HPDE6-E6E7 (cell line): ENCODE results near the gene MARK3.

Experiments
- DNase-seq: peaks from one replicate; pipeline ENCODE4 v3.0.0; 2011; ENCODE audit warnings: missing footprints; ENCODE audit errors: extremely low spot score

Gene MARK3

GRCh38 chr14:103549361-103550311, 164.4 kb downstream of the MARK3 start:
- DNase-seq, result no peak

DNA sequence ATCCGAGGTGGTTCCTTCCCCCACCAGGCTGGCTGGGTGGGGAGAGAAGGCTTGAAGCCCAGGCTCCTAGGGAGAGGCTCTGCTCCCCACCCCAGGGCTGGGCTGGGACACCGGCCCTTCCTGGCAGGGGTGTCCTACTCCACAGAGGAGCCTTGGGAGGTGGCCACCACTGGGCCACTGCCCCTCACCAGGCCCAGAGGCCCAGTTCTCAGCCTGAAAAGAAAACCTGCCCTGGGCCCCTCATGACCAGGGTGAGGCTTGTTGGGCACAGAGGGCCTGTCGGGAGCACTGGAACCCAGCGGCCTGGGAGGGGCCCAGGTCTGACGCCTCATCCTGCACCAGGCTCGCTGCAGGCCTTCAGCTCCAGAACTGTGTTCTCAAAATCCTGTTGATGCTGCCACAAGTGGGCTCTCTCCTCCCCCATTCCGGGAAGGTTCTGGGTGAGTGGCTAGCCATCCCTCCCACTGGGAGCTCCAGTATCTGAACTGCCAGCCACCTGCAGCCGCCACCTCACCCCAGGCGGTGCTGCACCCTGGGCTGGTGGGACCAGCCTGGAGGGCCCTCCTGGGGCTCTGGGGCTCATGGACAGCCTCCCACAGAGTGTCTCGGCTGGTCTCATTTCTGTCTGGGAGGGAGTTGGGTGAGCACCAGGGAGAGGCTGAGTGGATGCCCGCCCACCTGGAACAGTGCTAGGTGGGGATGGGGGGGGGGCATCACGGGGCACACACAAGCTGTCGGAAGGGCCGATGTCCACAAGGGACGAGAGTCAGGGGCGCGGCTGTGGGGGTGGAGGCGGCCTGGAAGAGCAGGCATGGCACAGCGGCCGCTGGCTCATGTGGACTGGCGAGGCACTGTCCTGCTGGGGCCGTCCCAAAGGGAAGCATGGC, 165.5 kb downstream of the MARK3 start:
- DNase-seq, result no peak

- no peak for DNase-seq
Measured at GRCh38 chr14:103551338-103551762, 166.1 kb downstream of the MARK3 start.

- DNase-seq, result no peak
Measured at GRCh38 chr14:103552011-103552845, 167.0 kb downstream of the MARK3 start.

DNA sequence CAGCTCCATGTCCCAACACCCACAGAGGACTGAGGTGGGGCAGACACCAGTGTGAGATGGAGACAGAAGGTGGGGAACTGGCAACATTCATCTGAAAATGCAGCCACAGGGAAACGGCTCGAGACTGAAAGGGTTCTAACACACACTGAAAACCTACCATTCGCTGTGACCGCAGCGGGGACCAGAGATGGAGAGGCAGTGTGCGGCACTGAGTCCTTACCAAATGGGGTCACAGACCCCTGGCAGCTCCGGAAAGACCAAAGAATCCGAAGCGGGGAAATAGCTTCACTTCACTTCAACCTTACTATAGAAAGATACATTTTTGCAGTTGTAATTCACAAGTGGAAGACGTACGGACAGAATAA, 167.6 kb downstream of the MARK3 start:
- DNase-seq, result no peak
